Adrenal gland (tissue), 12 donors: Measurements from ENCODE around the gene MLLT3. TPM values are rescaled to one million over a fixed set of nuclear protein-coding genes. Genes with fewer than 3 reads are reported as not detected.

Source experiments
- DNase-seq, 7 donors: peaks; one replicate each; pipeline ENCODE4 v3.0.0-alpha.2; 2019 to 2020
- H3K27ac ChIP-seq, 5 donors: fragments of 200-600 bp; sonication (generic) in 4 of 5; 1 replicate in 3 of 5; 2 replicates in 2 of 5; pipeline versions ENCODE4 v1.5.1 to v1.8.0; 2016 to 2020; ENCODE audit warnings: mild to moderate bottlenecking in 1 of 5
- H3K27me3 ChIP-seq: fragments of 200-600 bp; 2 replicates; pipeline ENCODE4 v1.8.0; 2021
- H3K36me3 ChIP-seq, 2 donors: fragments of 200-600 bp; replicated peaks in 1 of 2; 1 replicate in 1 of 2; 2 replicates in 1 of 2; pipeline versions ENCODE4 v1.5.1 to v1.8.0; 2018 to 2022
- H3K4me1 ChIP-seq, 2 donors: fragments of 200-600 bp; replicated peaks in 1 of 2; 1 replicate in 1 of 2; 2 replicates in 1 of 2; pipeline versions ENCODE4 v1.5.1 to v1.8.0; 2018 to 2021
- H3K4me3 ChIP-seq, 4 donors: fragments of 200-600 bp; sonication (generic) in 3 of 4; one replicate each; pipeline ENCODE4 v1.5.1; 2016 to 2018
- H3K9me3 ChIP-seq, 3 donors: fragments of 200-600 bp; sonication (generic) in 1 of 3; replicated peaks in 1 of 3; 1 replicate in 2 of 3; 2 replicates in 1 of 3; pipeline versions ENCODE4 v1.5.1 to v1.8.0; 2016 to 2021
- CTCF ChIP-seq, 6 experiments: fragments of 450-650 bp in 4 of 6; fragments of 200-600 bp in 2 of 6; sonication (generic) in 1 of 6; IDR thresholded peaks; 1 replicate in 5 of 6; 2 replicates in 1 of 6; pipeline versions ENCODE4 v1.5.1 to v1.8.0; 2016 to 2021; ENCODE audit warnings: antibody characterized with exemption in 6 of 6, mild to moderate bottlenecking in 2 of 6, moderate library complexity in 1 of 6
- POLR2A ChIP-seq, 2 donors: fragments of 450-650 bp; IDR thresholded peaks; one replicate each; pipeline ENCODE4 v1.6.1; 2017; ENCODE audit warnings: antibody characterized with exemption in 2 of 2, mild to moderate bottlenecking in 2 of 2, moderate library complexity in 1 of 2
- WGBS, 4 donors: extraction: QIAGEN DNeasy Blood & Tissue Kit in 2 of 4; methylation state at CpG; one replicate each; pipeline versions ENCODE4 v1.1.5 to v1.1.7; 2013 to 2017; 5-methylcytosine and 5-hydroxymethylcytosine counted together
- intact Hi-C, 2 donors: fragments of 100-400 bp; cut with DNase I; formaldehyde crosslinking; loops; one replicate each; pipeline versions ENCODE4 v1.14.1 to v1.15.0; 2022 to 2023
- polyA plus RNA-seq, 3 donors: library from polyadenylated mRNA; stranded (reverse); fragments of 200-250 nt in 2 of 3; fragments of 350-450 nt in 1 of 3; fragmentation: Illumina TruSeq in 1 of 3; extraction: RNeasy Lipid Tissue Mini Kit (QIAGEN cat#74804) in 1 of 3; gene quantifications; one replicate each; pipeline ENCODE4 v1.2.3, GENCODE V29; 2013 to 2014
- total RNA-seq, 9 donors: library from RNA; depleted of rRNA in 4 of 9; stranded (reverse); fragments of >200 nt in 4 of 9; fragments of 120-200 nt in 1 of 9; fragmentation: NEBNext Ultra II Directional in 1 of 9; extraction: Animal tissue kit (Norgen Biotek cat#: 25700) in 1 of 9; gene quantifications; one replicate each; pipeline versions ENCODE4 v1.1.0 to v1.2.4, GENCODE V29; 2013 to 2023
- donor health status: healthy with polysubstance abuse.
- donor health status: Bipolar disorder and iron deficiency.
- donor health status: DM: yes; HTN: yes; CAD: no.
- donor health status: DM: no; HTN: no; CAD: no.
- donor health status: DM: no; HTN: no; CAD: no.
- donor health status: DM: yes; HTN: yes; CAD: no.

The MLLT3 gene
- total and polyA plus RNA-seq, 12 donors: 11.0 to 37.7 (median 17.9) TPM

GRCh38 chr9:20490246-20490834 is 132.0 kb downstream of the MLLT3 start:
- Histone ChIP-seq H3K4me3 (no peak overlapping the region), H3K27me3 (no peaks in the 10 kb centered on the region), H3K27ac (no peak overlapping the region), H3K9me3 (no peaks in the 10 kb centered on the region), H3K4me1 (no peaks in the 10 kb centered on the region), H3K36me3 (no peaks in the 10 kb centered on the region)
- intact Hi-C loops: no loop called here
- no peak for DNase-seq
- TF ChIP-seq CTCF (IDR thresholded peaks at IDR 0.05) (no peak), POLR2A (IDR thresholded peaks at IDR 0.05) (no peak)
- 89 to 95% (median 93%) methylated on average over 4 of the region's 4 CpGs for WGBS, 4 donors

- Histone ChIP-seq H3K4me1 (no peaks in the 10 kb centered on the region), H3K36me3 (no peaks in the 10 kb centered on the region), H3K27ac (no peak overlapping the region), H3K4me3 (no peak overlapping the region), H3K27me3 (no peaks in the 10 kb centered on the region), H3K9me3 (no peaks in the 10 kb centered on the region)
- DNase-seq: no peak
- WGBS, 4 donors: 71 to 91% (median 79%) methylated on average over 1 of the region's 1 CpG
- no peak for TF ChIP-seq POLR2A (IDR thresholded peaks at IDR 0.05)
- no peak for TF ChIP-seq CTCF (IDR thresholded peaks at IDR 0.05)
- intact Hi-C loops: no loop called here
Measured at GRCh38 chr9:20488691-20489090, 133.6 kb downstream of the MLLT3 start.

GRCh38 chr9:20486552-20486951 is 135.7 kb downstream of the MLLT3 start:
- H3K36me3 ChIP-seq: no peaks in the 10 kb centered on the region
- no peak overlapping the region for H3K27ac ChIP-seq
- WGBS, 4 donors: 81 to 90% (median 88%) methylated on average over 4 of the region's 4 CpGs
- H3K4me1 ChIP-seq: no peaks in the 10 kb centered on the region
- intact Hi-C loops: no loop called here
- no peaks in the 10 kb centered on the region for H3K9me3 ChIP-seq
- no peak overlapping the region for H3K4me3 ChIP-seq
- DNase-seq: no peak
- no peaks in the 10 kb centered on the region for H3K27me3 ChIP-seq
- TF ChIP-seq CTCF (IDR thresholded peaks at IDR 0.05): no peak
- no peak for TF ChIP-seq POLR2A (IDR thresholded peaks at IDR 0.05)

- no peaks in the 10 kb centered on the region for H3K9me3 ChIP-seq
- intact Hi-C loops: no loop called here
- H3K27ac ChIP-seq: no peak overlapping the region
- H3K4me1 ChIP-seq: peaks cover 0 to 7% of the 10 kb centered on the region in 2 donors
- DNase-seq: no peak
- TF ChIP-seq CTCF (IDR thresholded peaks at IDR 0.05): no peak
- TF ChIP-seq POLR2A (IDR thresholded peaks at IDR 0.05): no peak
- H3K36me3 ChIP-seq: no peaks in the 10 kb centered on the region
- 95 to 100% (median 98%) methylated on average over 5 of the region's 5 CpGs for WGBS, 4 donors
- no peak overlapping the region for H3K4me3 ChIP-seq
- no peaks in the 10 kb centered on the region for H3K27me3 ChIP-seq
Measured at GRCh38 chr9:20481437-20481836, 140.9 kb downstream of the MLLT3 start.
